HG03103 (cell line): ENCODE measurements around the gene PMM2.
A peak's percentile ranks its signal among the peaks of the same experiment; 100 is the strongest.
"Not testable (repeated sequence)": the region's sequence is repeated elsewhere in the genome, so short reads cannot be mapped to it uniquely, and the experiment has no call there.

Experiments
- ATAC-seq: cut with Tn5 transposase; IDR thresholded peaks from one replicate; pipeline ENCODE4 v1.9.1; 2021; ENCODE audit warnings: low read depth; ENCODE audit not compliant: unreplicated experiment

The PMM2 gene

DNA sequence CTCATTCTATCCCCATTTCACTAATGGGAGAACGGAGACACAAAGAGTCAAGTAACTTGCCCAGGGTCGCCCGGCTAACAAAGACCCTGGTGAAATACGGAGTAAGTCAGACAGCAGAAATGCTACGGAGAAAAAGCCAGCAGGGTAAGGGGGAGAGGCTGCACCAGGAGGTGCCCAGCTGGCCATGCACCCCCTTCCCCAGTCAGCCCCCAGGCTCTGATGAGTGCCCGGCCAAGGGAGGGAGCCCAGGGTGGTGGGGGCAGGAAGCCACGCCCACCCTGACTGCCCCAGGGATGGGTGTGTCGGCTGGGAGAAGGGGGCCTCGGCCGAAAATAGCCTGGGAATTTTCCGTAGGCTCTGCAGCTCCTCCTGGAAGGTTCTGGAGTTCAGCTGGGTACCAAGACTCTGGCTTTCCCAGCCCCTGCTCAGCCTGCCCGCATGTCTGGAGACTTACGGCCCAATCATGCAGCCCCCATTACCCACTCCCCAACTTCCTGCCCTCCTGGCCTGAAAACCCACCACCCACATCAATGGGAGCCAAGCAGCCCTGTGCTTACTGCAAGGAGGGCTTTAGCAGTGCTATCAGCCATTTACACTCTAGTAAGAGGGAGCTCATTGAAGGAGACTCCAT is 67.0 kb downstream of the PMM2 start:
- no peak for ATAC-seq

DNA sequence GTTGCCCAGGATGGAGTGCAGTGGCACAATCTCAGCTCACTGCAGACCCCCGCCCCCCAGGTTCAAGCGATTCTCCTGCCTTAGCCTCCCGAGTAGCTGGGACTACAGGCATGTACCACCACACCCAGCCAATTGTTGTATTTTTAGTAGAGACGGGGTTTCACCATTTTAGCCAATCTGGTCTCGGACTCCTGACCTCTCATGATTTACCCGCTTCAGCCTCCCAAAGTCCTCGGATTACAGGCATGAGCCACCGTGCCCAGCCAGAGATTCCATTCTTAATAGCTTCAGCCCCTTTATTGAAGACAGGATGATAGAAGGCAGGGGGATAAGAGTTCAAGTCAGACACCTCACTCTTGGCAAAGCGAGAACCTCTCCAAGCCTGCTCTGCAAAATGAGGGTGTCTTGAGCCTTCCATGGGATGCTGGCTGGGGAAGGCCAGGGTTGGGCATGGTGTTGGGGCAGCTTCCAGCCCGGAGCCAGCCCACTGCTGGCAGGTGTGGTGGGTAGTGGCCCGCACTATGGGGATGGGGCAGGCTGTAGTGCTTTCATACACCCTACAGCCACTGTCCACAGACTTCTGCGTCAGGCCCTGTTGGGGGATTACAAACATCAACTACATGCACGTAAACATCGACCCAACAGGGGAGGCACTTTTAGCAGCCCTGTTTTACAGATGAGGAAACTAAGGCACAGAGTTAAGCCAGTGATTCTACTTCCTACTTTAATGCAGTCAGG is 67.7 kb downstream of the PMM2 start:
- no peak for ATAC-seq

DNA sequence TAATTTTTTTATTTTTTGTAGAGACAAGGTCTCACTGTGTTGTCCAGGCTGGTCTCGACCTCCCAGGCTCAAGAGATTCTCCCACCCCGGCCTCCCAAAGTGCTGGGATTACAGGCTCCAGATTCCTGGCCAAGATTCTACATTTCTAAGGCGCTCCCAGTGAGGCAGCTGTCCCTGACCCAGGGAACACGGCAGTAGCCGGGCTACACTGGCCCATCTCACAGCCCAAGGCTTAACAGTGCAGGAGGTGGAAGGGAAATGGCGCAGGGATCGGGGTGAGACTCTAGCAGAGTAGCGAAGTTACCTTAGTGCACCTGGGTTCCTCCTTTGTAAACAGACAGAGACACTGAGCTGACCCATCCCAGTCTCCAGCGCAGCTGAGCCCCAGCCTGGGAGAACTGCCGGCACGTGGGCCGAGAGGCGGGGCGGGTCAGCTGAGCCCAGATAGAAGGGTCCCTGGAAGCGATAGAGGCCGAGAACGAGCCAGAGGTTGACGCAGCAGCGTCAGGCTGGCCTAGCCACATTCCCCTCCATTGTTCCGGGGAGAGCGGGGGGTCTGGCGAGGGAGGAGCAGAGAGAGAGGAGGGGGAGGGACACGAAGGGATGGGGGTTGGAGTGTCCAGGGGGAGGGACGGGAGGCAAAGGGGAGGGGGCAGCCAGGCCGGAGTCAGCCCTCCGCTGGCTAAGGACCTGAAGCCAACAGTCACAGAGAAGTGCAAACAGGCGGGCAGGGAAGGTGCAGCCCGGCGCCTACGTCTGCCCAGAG is 68.7 kb downstream of the PMM2 start:
- no peak for ATAC-seq

DNA sequence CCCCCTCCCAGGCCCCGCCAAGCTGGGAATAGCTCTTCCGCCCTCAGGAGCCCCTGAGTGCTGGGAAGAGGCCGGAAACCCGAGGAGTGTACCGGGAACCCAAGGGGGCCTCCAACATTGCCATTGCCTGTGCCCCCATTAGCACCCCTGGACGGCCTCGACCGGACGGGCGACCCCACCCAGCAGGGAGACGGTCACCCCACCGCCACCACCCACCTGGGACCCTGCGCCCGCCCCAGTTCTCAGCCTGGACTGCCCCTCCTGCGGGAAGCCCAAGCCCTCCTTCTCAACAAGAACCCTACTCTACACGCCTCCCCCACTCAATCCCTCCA is 69.2 kb downstream of the PMM2 start:
- no peak for ATAC-seq

DNA sequence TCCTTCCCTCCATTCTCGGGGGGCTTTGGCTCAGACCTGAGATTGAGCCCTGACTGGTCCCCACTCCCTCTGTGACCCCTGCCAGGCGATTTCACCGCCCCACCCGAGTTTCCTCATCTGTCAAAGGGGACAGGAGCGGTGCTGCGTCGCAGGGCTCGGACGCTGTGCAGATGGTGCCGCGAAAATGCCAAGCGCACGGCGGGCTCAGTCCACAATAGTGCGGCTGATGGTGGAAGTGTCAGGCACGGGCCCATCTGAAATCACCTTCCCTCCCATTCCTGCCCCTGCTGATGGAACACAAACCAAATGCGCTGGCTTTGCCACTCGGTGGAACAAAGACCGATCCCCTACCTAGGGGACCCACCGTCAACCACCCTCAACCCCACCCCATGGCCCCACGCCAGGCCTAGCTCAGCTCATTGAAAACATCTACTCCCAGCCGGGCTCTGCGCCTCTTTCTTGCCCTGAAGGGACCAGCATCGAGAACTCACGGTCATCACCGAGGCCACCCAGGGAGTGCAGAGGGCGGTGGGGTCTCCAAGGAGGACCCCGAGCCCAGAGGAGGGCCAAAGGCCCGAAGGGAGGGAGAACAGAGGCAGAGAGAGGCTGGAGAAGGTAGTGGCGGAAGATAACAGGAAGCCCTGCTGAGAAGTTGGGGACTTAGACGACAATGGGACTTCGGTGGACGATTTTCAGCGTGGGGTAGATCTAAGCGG is 69.7 kb downstream of the PMM2 start:
- ATAC-seq = no peak

DNA sequence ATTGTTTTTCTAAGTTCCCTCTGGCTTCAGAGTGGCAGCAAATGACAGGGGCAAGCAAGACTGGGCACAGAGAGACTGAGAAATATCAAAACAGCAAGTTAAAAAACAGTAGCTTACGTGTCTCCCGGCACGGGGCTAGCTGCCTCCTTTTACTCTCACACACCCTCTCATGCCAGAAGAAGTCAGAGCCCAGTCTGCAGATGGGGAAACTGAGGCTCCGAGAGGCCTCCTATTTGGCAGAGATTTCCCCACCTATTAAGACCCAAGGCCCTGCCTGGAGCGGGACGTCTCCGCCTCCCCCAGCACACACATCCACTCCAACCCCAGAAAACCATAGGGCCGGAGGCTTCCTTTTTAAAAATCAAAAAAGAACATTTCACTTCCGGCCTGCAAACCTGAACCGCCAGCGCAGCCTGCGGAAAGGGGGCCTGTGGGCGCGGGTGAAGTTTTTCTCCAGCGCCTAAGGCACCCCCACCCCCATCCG is 70.3 kb downstream of the PMM2 start:
- no peak for ATAC-seq

DNA sequence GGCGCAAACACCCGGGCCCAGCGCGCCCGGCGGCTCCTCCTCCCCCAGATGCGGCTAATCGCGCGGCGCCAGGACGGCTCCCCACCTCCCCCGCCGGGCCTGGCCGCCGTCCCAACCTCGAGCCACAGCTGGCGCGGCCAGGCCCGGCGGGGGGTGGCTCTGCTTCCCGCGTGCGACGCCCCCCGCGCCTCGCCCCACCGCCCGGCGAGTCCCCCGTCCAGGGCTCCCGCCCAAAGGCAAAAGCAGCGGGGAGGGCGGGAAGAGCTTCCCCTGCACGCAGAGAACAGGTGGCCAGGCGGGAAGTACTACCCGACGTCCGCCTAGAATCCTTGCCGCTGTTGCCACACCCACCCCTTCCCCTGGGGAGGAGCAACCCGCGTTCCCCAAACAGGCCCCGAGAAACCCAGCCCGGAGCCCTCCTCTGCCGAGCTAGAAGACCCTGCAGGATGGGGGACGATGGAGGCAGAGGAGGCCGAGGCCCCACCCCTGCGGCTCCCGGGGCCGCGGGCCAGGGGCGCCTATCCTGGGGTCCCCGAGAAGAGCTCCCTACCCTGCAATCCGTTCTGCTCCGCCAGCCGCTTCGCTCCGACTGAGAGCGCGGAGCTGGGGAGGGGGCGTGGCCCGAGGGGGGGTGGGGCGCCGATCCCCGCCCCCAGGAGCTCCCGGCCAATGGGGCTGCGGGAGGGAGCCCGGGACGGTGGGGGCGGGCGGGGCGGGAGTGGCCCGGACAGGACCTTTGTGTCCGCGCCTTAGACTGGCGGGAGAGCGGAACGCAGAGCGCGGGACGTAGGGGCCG is 71.0 kb downstream of the PMM2 start, which contains the start of gene CARHSP1:
Gene CARHSP1, minus strand, starts transcription at position 591 of the 796 bp plus-strand sequence. CDS start 9,678 bp downstream, outside the sequence.
- ATAC-seq = peak; percentile 50

DNA sequence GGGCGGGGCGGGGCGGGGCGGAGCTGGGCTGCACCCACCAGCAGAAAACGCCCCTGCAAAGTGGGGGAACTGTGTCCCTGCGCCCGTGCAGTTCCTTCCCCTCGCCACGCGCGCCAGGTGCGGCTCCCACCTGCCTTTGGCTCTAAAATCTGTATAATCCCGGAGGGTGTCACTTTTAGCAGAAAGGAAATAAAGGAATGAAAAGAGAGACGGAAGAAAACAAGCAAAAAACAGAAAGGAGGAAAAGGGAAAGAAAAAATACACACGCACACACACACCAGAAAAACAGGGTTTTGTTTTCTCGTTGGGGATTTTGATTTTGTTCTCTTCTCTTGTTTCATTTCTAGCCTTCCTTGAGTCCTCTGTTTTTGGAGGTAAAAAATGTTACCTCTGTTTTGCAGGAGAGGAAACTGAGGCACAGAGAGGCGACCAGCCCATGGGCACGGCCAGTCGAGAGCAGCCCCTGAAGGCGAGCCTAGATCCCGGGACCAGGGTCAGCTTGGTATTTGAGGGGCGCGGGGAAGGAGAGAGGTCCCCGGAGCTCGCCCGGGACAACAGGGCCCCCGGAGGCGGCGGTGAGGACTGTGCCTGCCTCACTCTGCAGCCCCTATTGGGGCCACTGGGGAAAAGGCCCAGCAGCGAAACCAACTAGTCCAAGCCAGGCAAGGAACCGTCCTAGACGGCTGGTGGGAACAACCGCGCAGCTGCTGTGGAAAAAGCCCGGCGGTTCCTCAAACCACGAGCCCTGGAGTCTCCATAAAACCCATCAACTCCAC is 71.8 kb downstream of the PMM2 start:
- ATAC-seq = no peak

DNA sequence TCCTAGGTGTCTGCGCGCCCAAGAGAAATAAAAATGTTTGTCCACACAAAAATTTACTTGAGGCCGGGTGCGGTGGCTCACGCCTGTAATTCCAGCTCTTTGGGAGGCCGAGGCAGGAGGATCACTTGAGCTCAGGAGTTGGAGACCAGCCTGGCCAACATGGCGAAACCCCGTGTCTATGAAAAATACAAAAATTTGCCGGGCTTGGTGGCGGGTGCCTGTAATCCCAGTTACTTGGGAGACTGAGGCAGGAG is 72.3 kb downstream of the PMM2 start:
- ATAC-seq = not testable (repeated sequence)

DNA sequence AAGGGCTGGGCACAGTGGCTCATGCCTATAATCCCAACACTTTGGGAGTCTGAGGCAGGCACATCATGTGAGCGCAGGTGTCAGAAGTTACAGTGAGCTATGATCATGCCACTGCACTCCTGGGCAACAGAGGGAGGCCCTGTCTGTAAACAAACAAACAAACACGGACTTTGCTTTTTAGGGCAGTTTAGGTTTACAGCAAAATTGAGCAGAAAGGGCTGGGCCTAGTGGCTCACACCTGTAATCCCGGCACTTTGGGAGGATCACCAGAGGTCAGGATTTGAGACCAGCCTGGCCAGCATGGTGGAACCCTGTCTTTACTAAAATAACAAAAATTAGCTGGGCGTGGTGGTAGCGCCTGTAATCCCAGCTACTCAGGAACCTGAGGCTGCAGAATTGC is 74.4 kb downstream of the PMM2 start:
- ATAC-seq = no peak

DNA sequence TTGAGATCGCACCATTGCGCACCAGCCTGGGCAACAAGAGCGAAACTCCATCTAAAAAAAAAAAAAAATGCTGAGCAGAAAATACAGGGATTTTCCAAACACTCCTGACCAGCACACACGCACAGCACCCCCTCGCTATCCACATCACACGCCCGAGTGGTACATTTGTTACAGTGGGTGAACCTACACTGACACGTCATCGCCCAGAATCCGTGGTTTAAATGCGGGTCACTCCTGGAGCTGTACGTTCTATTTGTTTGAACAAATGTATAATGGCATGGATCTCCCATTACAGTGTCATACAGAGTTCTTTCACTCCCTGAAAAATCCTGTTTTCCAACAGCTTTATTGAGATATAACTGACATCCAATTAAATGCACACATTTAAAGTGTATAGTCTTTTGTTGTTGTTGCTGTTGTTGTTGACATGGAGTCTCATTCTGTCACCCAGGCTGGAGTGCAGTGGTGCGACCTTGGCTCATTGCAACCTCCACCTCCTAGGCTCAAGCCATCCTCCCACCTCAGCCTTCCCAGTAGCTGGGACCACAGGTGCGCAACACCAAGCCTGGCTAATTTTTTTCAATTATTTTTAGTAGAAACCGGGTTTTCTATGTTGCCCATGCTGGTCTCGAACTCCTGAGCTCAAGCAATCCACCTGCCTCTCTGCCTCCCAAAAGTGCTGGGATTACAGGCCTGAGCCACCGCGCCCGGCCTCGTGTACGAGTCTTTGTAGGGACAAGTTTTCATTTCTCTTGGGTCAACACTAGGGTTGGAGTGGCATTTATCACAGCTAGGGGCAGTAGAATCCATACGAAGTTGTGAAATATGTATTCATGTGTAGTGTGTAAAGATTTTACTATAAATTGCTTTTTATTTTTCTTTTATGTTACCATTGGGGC is 75.6 kb downstream of the PMM2 start:
- ATAC-seq = no peak

DNA sequence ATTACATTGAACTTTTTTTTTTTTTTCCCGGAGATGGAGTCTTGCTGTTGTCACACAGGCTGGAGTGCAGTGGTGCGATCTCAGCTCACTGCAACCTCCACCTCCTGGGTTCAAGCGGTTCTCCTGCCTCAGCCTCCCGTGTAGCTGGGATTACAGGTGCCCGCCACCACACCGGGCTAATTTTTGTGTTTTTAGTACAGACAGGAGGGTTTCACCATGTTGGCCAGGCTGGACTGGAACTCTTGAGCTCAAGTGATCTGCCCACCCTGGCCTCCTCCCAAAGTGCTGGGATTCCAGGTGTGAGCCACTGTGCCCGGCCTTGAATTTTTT is 76.2 kb downstream of the PMM2 start:
- not testable (repeated sequence) for ATAC-seq

DNA sequence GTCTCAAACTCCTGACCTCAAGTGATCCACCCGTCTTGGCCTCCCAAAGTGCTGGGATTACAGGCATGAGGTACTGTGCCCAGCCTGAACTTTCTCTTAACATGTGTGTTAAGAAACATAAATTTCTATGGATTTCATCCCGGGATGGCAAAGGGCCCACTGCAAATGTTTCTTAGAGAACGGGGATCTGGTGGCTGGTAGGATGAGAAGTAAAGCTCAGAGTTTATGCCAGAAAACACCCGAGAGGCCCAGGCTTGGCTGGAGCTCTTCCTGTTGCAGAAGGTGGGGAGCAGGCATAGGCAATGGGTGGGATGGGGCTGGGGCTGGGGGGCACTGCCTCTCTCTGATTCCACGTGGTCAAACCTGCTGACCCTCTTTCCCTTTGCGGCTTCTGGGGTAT is 76.7 kb downstream of the PMM2 start:
- no peak for ATAC-seq

DNA sequence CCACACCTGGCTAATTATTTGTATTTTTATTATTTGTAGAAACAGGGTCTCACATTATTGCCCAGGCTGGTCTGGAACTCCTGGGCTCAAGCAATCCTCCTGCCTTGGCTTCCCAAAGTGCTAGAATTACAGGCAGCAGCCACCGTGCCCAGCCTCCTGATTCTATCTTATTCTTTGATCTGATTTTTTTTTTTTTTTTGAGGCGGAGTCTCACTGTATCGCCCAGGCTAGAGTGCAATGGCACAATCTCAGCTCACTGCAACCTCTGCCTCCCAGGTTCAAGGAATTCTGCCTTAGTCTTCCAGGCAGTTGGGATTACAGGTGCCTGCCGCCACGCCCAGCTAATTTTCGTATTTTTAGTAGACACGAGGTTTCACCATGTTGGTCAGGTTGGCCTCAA is 77.7 kb downstream of the PMM2 start:
- not testable (repeated sequence) for ATAC-seq

DNA sequence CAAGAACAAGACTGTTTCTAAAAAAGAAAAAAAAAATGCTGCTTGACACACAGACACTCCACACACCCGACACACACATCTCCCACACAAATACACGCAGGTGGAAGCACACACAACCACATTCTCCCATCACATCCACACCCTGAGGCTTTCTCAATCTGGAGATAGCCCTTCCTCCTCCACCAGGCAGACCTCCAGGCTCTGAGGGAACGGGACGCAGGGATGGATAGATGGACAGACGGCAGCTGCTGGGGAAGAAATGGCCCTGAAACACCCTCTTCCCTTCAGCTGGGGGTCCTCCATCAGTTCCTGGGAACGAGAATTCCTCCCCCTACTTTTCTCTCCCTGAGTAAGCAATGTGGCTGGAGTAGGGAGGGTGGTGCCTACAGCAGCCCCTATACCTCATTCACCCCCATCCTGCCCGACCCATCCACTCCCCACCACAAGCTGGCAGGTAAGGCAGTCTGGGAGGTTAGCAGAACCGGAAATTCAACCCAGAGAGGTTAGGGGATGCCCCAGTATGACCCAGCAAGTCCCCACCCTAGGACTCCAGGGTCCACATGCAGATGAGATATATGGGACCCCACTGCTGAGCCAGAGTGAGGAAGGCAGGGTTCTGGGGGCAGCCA is 80.4 kb downstream of the PMM2 start:
- ATAC-seq = no peak

DNA sequence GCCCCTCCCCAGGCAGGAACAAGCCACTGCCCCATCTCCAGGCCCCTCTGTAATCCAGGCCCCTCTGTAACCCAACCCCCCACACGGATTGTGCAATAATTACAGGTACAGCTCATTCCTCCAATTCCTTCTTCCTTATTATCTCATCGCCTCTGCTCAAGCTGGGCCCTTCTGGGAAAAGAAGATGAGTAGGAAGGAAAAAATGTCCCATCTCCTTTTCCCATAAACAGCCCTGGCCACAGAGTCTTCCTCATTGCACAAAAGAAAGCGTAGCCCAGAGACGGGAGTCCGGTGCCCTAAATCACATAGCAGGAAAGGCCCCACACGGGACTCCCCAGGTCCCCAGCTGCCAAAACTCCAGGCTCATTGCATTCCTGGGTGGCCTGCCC is 80.9 kb downstream of the PMM2 start:
- no peak for ATAC-seq

DNA sequence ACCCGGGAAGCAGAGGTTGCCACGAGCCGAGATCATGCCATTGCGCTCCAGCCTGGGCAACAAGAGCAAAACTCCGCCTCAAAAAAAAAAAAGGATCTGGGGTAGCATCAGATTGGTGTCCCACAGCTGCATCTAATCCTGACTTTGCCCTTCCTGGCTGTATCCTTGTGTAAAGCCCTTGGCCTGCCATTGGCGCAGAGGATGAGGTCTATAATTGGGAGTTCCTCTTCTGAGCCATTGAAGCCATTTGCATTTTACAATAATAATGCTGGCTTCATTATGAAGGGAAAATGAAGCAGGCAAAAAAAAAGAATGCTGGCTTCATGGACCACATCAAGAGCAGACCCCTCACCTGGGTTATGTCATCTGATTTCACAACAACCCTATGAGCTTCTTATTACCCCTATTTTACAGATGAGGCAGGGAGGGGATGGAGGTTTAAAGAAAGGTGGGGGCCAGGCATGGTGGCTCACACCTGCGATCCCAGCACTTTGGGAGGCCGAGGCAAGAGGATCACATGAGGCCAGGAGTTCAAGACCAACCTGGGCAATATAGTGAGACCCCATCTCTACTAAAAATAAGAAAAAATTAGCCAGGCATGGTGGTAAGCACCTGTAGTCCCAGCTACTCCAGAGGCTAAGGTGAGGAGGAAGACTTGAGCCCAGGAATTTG is 83.3 kb downstream of the PMM2 start:
- ATAC-seq = no peak
